ENCODE results near the gene TTBK2. TPM values are rescaled to one million over a fixed set of nuclear protein-coding genes. Genes with fewer than 3 reads are reported as not detected.

TTBK2 gene
- total RNA-seq, 1 donor from 2014 or later = 8.8 TPM

- intact Hi-C loops (cut with DNase I) = no loop called here
- no peak for TF ChIP-seq CTCF (IDR thresholded peaks at IDR 0.05)
- no peak for TF ChIP-seq POLR2AphosphoS5 (IDR thresholded peaks at IDR 0.05; ENCODE audit: insufficient read depth in 1 of 2, low read depth in 1 of 2)
- no peak for TF ChIP-seq POLR2A (IDR thresholded peaks at IDR 0.05)
- Histone ChIP-seq H3K27me3 (no peaks in the 10 kb centered on the region), H3K4me3 (no peak overlapping the region), H3K36me3 (no peaks in the 10 kb centered on the region), H3K4me1 (no peaks in the 10 kb centered on the region), H3K9me3 (no peaks in the 10 kb centered on the region), H3K27ac (no peak overlapping the region)
- DNase-seq (ENCODE audit: extremely low spot score in 2 of 2) = no peak
Measured at GRCh38 chr15:42931702-42932486, 11.3 kb upstream of the TTBK2 start.

- no peaks in the 10 kb centered on the region for H3K27me3 ChIP-seq
- H3K27ac ChIP-seq = no peak overlapping the region
- no peaks in the 10 kb centered on the region for H3K9me3 ChIP-seq
- no peak for DNase-seq (ENCODE audit: extremely low spot score in 2 of 2)
- no peaks in the 10 kb centered on the region for H3K4me1 ChIP-seq
- intact Hi-C loops (cut with DNase I) = loop anchor here (5.0 kb wide), 1 partner anchor 227 kb away; no protein-coding TSS in a partner anchor
- no peaks in the 10 kb centered on the region for H3K36me3 ChIP-seq
- TF ChIP-seq POLR2A (IDR thresholded peaks at IDR 0.05) (no peak), POLR2AphosphoS5 (IDR thresholded peaks at IDR 0.05; ENCODE audit: insufficient read depth in 1 of 2, low read depth in 1 of 2) (no peak), CTCF (IDR thresholded peaks at IDR 0.05) (no peak)
- H3K4me3 ChIP-seq = no peak overlapping the region
Measured at GRCh38 chr15:42929306-42929848, 8.8 kb upstream of the TTBK2 start.

- Histone ChIP-seq H3K27me3 (no peaks in the 10 kb centered on the region), H3K36me3 (no peaks in the 10 kb centered on the region), H3K9me3 (no peaks in the 10 kb centered on the region), H3K27ac (peak overlapping the region; percentile 95), H3K4me3 (peak overlapping the region; percentile 97 to 98), H3K4me1 (peaks cover 18% of the 10 kb centered on the region)
- TF ChIP-seq POLR2A (IDR thresholded peaks at IDR 0.05) (no peak), CTCF (IDR thresholded peaks at IDR 0.05) (peak in 1 of 3 experiments; percentile 0), POLR2AphosphoS5 (IDR thresholded peaks at IDR 0.05; ENCODE audit: insufficient read depth in 1 of 2, low read depth in 1 of 2) (no peak)
- DNase-seq (ENCODE audit: extremely low spot score in 2 of 2) = no peak
- intact Hi-C loops (cut with DNase I) = no loop called here
Measured at GRCh38 chr15:42921342-42921731, 759 bp upstream of the TTBK2 start.

GRCh38 chr15:42919799-42920518 is 619 bp downstream of the TTBK2 start:
- Histone ChIP-seq H3K27me3 (no peaks in the 10 kb centered on the region), H3K27ac (peak overlapping the region; percentile 95), H3K36me3 (no peaks in the 10 kb centered on the region), H3K4me1 (peaks cover 18% of the 10 kb centered on the region), H3K4me3 (peak overlapping the region; percentile 97 to 98), H3K9me3 (no peaks in the 10 kb centered on the region)
- intact Hi-C loops (cut with DNase I) = no loop called here
- TF ChIP-seq POLR2AphosphoS5 (IDR thresholded peaks at IDR 0.05; ENCODE audit: insufficient read depth in 1 of 2, low read depth in 1 of 2) = no peak
- no peak for TF ChIP-seq CTCF (IDR thresholded peaks at IDR 0.05)
- TF ChIP-seq POLR2A (IDR thresholded peaks at IDR 0.05) = no peak
- peak in 1 of 2 donors; percentile 88 for DNase-seq (ENCODE audit: extremely low spot score in 2 of 2)
